ENCODE measurements around the gene IMMP1L.

DNA sequence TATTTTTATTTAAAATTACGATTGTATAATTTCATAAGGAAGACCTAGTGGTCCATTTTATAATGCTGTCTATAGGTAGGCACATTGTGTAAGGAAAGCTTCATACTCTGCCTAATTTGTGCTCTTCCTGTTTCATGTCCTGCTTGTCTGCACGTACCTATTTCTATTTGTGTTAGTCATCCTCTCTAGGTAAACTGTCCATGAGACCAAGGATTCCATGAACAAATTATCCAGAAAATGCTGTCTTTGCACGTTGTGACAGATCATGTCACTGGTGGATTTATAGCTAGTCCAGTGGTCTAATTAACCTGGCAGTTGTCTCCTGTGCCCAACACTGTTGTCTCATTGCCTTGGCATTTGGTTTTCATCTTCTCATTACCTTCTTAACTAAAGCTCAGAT is 95.1 kb downstream of the IMMP1L start:
- TF ChIP-seq CTCF (IDR thresholded peaks at IDR 0.05) (no peak), USF2 (IDR thresholded peaks at IDR 0.05) (no peak), HEYL (CRISPR knock-in tag; IDR thresholded peaks at IDR 0.05) (no peak), REST (IDR thresholded peaks at IDR 0.05) (no peak), MAFK (IDR thresholded peaks at IDR 0.05; ENCODE audit: partially characterized antibody) (no peak), BHLHE40 (IDR thresholded peaks at IDR 0.05; ENCODE audit: low read depth, low read length) (no peak), TFCP2L1 (CRISPR knock-in tag; IDR thresholded peaks at IDR 0.05) (no peak), POLR2A (IDR thresholded peaks at IDR 0.05; ENCODE audit: low read length) (no peak), EP300 (IDR thresholded peaks at IDR 0.05) (no peak)

All from A549 (cell line).